K562 (cell line): ENCODE data around the gene ANKRD23. TPM values are rescaled to one million over a fixed set of nuclear protein-coding genes. Genes with fewer than 3 reads are reported as not detected.

Experiments
- ATAC-seq: fragments of 200-7000 bp; cut with Tn5 transposase; 3 replicates; pipeline ENCODE4 v1.9.1; 2020; ENCODE audit warnings: moderate library complexity
- BruUV-seq: library from RNA; stranded (reverse); fragments of 400-500 nt; replicated peaks from 2 replicates; lab custom pipeline; 2021; lab: Mats Ljungman, UMichigan
- CTCF ChIA-PET: fragments of 300-600 bp; formaldehyde crosslinking; extraction: SDS; loops from one replicate; lab custom pipeline; 2021; ENCODE audit warnings: low intra/inter-chr PET ratio; lab: Yijun Ruan, JAX
- POLR2A ChIA-PET: fragments of 300-600, 350-650 bp; sonication (Branson Sonifier 250); formaldehyde crosslinking; extraction: SDS; loops from one replicate; lab custom pipeline; 2021; ENCODE audit warnings: antibody characterized with exemption, inconsistent platforms; lab: Yijun Ruan, JAX
- DNase-seq, 4 experiments: peaks; one replicate each; pipeline versions ENCODE4 v3.0.0 to v3.0.0-alpha.2; 2011 to 2018; ENCODE audit warnings: low spot score in 3 of 4, mixed read lengths in 3 of 4; ENCODE audit errors: extremely low read depth in 1 of 4
- FAIRE-seq: peaks from 2 replicates; lab custom pipeline; 2011; peaks lifted over from hg19 to GRCh38; lab: Jason Lieb, UNC
- H2AFZ ChIP-seq: 2 replicates; pipeline ENCODE4 v1.6.0; 2011; ENCODE audit warnings: low read depth, low read length, control low read depth, inconsistent platforms
- H3K27ac ChIP-seq: fragments of 200-600 bp; 3 replicates; pipeline ENCODE4 v1.8.0; 2011; ENCODE audit warnings: low read depth, mild to moderate bottlenecking, control low read depth, inconsistent platforms, low read length, moderate library complexity, mixed read lengths; ENCODE audit errors: extremely low read depth
- H3K27me3 ChIP-seq, 2 experiments: fragments of 300-600 bp in 1 of 2; 2 replicates in 1 of 2; 3 replicates in 1 of 2; pipeline versions ENCODE4 v1.6.0 to v1.8.0; 2011; ENCODE audit warnings: inconsistent platforms in 2 of 2, low read length in 2 of 2, mild to moderate bottlenecking in 1 of 2, mixed read lengths in 1 of 2, moderate library complexity in 1 of 2; ENCODE audit not compliant: control insufficient read depth in 2 of 2, insufficient read depth in 2 of 2
- H3K36me3 ChIP-seq: fragments of 300-600 bp; 3 replicates; pipeline ENCODE4 v1.8.0; 2011; ENCODE audit warnings: mild to moderate bottlenecking, low read length, inconsistent platforms; ENCODE audit not compliant: control insufficient read depth, insufficient read depth
- H3K4me1 ChIP-seq, 2 experiments: fragments of 200-600 bp in 1 of 2; replicated peaks in 1 of 2; 2 replicates in 1 of 2; 3 replicates in 1 of 2; pipeline versions ENCODE4 v1.5.1 to v1.8.0; 2011; ENCODE audit warnings: inconsistent platforms in 2 of 2, low read length in 2 of 2, mild to moderate bottlenecking in 1 of 2, mixed read lengths in 1 of 2, moderate library complexity in 1 of 2; ENCODE audit not compliant: control insufficient read depth in 2 of 2, insufficient read depth in 2 of 2
- H3K4me2 ChIP-seq: 2 replicates; pipeline ENCODE4 v1.6.1; 2011; ENCODE audit warnings: low read length, control low read depth, inconsistent platforms, mixed read lengths; ENCODE audit not compliant: insufficient read depth
- H3K4me3 ChIP-seq: fragments of 200-600 bp; sonication (generic), shearing (Covaris generic); 2 replicates; pipeline ENCODE4 v1.5.1; 2016; ENCODE audit warnings: control low read depth, inconsistent platforms
- H3K79me2 ChIP-seq: fragments of 200-600 bp; 3 replicates; pipeline ENCODE4 v1.8.0; 2011; ENCODE audit warnings: low read length, inconsistent platforms; ENCODE audit not compliant: control insufficient read depth, insufficient read depth
- H3K9ac ChIP-seq, 2 experiments: 2 replicates each; pipeline versions ENCODE4 v1.6.0 to v1.6.1; 2011; ENCODE audit warnings: low read depth in 2 of 2, low read length in 2 of 2, control low read depth in 1 of 2, inconsistent platforms in 1 of 2, mild to moderate bottlenecking in 1 of 2, mixed read lengths in 1 of 2; ENCODE audit not compliant: insufficient read depth in 1 of 2
- H3K9me1 ChIP-seq: one replicate; pipeline ENCODE4 v1.6.0; 2011; ENCODE audit warnings: inconsistent platforms, mild to moderate bottlenecking, low read length, moderate library complexity; ENCODE audit not compliant: control insufficient read depth, insufficient read depth
- H3K9me3 ChIP-seq: replicated peaks from 2 replicates; pipeline ENCODE4 v1.5.1; 2011; ENCODE audit warnings: low read depth, low read length, inconsistent platforms; ENCODE audit not compliant: control insufficient read depth, insufficient read depth
- H4K20me1 ChIP-seq: replicated peaks from 2 replicates; pipeline ENCODE4 v1.6.1; 2011; ENCODE audit warnings: low read length, inconsistent platforms, mixed read lengths; ENCODE audit not compliant: control insufficient read depth, insufficient read depth
- FOXM1 ChIP-seq, 2 experiments: fragments of 450-650 bp in 1 of 2; sonication (generic) in 1 of 2; formaldehyde crosslinking in 1 of 2; IDR thresholded peaks; 2 replicates each; pipeline versions ENCODE4 v1.6.1 to v1.9.0; 2017 to 2022; ENCODE audit warnings: low read depth in 2 of 2, mild to moderate bottlenecking in 2 of 2, missing genetic modification reagents in 1 of 2, moderate library complexity in 1 of 2
- FOXP4 ChIP-seq: sonication (generic); formaldehyde crosslinking; IDR thresholded peaks from 2 replicates; pipeline ENCODE4 v1.8.0; 2022; ENCODE audit warnings: mild to moderate bottlenecking, missing genetic modification reagents, borderline replicate concordance
- MBD1 ChIP-seq: fragments of 250-450 bp; sonication (Bioruptor Pico); IDR thresholded peaks from 2 replicates; pipeline ENCODE4 v1.8.0; 2022; ENCODE audit warnings: inconsistent platforms
- USF2 ChIP-seq: sonication (generic); formaldehyde crosslinking; IDR thresholded peaks from 2 replicates; pipeline ENCODE4 v1.5.0; 2020; ENCODE audit warnings: missing genetic modification reagents
- ZNF318 ChIP-seq, 2 experiments: fragments of 450-650 bp; IDR thresholded peaks; 2 replicates each; pipeline ENCODE4 v1.6.1; 2016; ENCODE audit warnings: mild to moderate bottlenecking in 2 of 2, borderline replicate concordance in 1 of 2, low read depth in 1 of 2, moderate library complexity in 1 of 2
- WGBS: fragments of 100-300 bp; shearing (Covaris generic); methylation state at CpG from one replicate; pipeline ENCODE4 v1.1.6; 2016; ENCODE audit warnings: low coverage, mixed read lengths; ENCODE audit not compliant: insufficient coverage; ENCODE audit errors: missing lambda C conversion rate; 5-methylcytosine and 5-hydroxymethylcytosine counted together
- in situ Hi-C: fragments of 300-500 bp; cut with MboI; formaldehyde crosslinking; loops from 4 replicates; pipeline ENCODE4 v1.15.0; 2018; ENCODE audit warnings: inconsistent platforms, mixed read lengths
- intact Hi-C: fragments of 100-400 bp; cut with micrococcal nuclease; formaldehyde crosslinking; loops from 2 replicates; pipeline ENCODE4 v1.14.2; 2022
- polyA plus RNA-seq, 8 experiments: library from polyadenylated mRNA; depleted of rRNA in 4 of 8; stranded (reverse) in 5 of 8; unstranded in 3 of 8; fragments of >200 nt; fragmentation: Nextera tagmentation in 2 of 8; fragmentation: Illumina TruSeq in 1 of 8; extraction: Ambion mirVana in 2 of 8; extraction: Trizol in 1 of 8; gene quantifications; 2 replicates each; pipeline versions ENCODE4 v1.2.1 to v1.2.3, GENCODE V29; 2011 to 2014; ENCODE audit warnings: inconsistent platforms in 1 of 8, missing spikeins in 1 of 8
- total RNA-seq, 7 experiments: library from RNA; depleted of rRNA in 6 of 7; stranded (reverse); fragments of >200 nt in 6 of 7; fragmentation: Illumina TruSeq in 2 of 7; extraction: Trizol in 2 of 7; gene quantifications; 2 replicates each; pipeline versions ENCODE4 v1.2.1 to v1.2.3, GENCODE V29; 2011 to 2021; ENCODE audit warnings: low replicate concordance in 1 of 7

ANKRD23 gene
- total and polyA plus RNA-seq, 9 of the 15 experiments (the other 6 are each of a cell fraction or from before 2014, with no cell fraction given): 0.32 to 4.8 (median 2.8) TPM

GRCh38 chr2:96848264-96848663 lies 4.4 kb upstream of the ANKRD23 start:
- POLR2A ChIA-PET: interaction anchor here (0.8 to 2.3 kb wide), 2 partner anchors 10 to 23 kb away, joined by 3 to 10 read pairs; partner anchors contain the start of gene ANKRD39

More at GRCh38 chr2:96848264-96848663, 4.4 kb upstream of the ANKRD23 start:
- CTCF ChIA-PET: no interaction called here
- Histone ChIP-seq H3K4me3 (no peak overlapping the region), H3K79me2 (no peaks in the 10 kb centered on the region), H3K9me1 (no peaks in the 10 kb centered on the region), H4K20me1 (no peaks in the 10 kb centered on the region), H3K36me3 (peaks cover 56% of the 10 kb centered on the region), H3K9me3 (no peaks in the 10 kb centered on the region), H3K9ac (peak overlapping the region in 1 of 2 experiments; percentile 31; a peak in 2 of 4 replicates), H3K4me2 (no peak overlapping the region), H2AFZ (no peak overlapping the region), H3K27me3 (no peaks in the 10 kb centered on the region), H3K4me1 (peaks cover 0 to 12% of the 10 kb centered on the region in 2 experiments; a peak in 2 of 5 replicates), H3K27ac (no peak overlapping the region)
- TF ChIP-seq MBD1 (CRISPR knock-in tag) (no peak), USF2 (no peak), ZNF318 (IDR thresholded peaks at IDR 0.05; ENCODE audit: borderline replicate concordance in 1 of 2, low read depth in 1 of 2) (no peak), FOXM1 (IDR thresholded peaks at IDR 0.05; ENCODE audit: low read depth) (no peak), FOXM1 (CRISPR knock-in tag; IDR thresholded peaks at IDR 0.05; ENCODE audit: low read depth) (no peak), FOXP4 (CRISPR knock-in tag) (no peak)
- DNase-seq: no peak
- intact Hi-C loops (no loop called here), in situ Hi-C loops (no loop called here)
- BruUV-seq: no TSS peak
- no peak for FAIRE-seq
- ATAC-seq: no peak
- WGBS: 80% methylated on average over 9 of the region's 9 CpGs
